ENCODE data around the gene TSPAN8.
"Not testable (repeated sequence)": the region's sequence is repeated elsewhere in the genome, so short reads cannot be mapped to it uniquely, and the experiment has no call there.

Gene TSPAN8

DNA sequence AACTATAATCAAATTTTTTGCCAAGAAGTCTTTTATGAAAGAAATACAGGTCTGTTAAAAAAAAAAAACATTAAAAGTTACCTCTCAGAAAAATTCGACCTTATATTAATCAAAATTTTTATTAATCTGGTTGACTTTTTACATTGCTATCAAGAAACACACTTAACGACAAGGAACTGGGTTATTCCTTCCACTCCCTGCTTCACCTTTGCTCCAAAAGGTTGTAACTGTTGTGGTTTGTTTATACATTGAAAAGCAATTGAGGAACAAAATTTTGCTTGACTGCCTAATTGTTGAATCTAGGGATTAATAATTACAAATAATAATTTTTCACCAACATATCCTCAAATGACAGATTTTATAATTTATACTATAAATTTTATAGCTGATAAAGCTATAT, 28.4 kb downstream of the TSPAN8 start:
- no peak for DNase-seq (ENCODE audit: low read depth in 3 of 3)

DNA sequence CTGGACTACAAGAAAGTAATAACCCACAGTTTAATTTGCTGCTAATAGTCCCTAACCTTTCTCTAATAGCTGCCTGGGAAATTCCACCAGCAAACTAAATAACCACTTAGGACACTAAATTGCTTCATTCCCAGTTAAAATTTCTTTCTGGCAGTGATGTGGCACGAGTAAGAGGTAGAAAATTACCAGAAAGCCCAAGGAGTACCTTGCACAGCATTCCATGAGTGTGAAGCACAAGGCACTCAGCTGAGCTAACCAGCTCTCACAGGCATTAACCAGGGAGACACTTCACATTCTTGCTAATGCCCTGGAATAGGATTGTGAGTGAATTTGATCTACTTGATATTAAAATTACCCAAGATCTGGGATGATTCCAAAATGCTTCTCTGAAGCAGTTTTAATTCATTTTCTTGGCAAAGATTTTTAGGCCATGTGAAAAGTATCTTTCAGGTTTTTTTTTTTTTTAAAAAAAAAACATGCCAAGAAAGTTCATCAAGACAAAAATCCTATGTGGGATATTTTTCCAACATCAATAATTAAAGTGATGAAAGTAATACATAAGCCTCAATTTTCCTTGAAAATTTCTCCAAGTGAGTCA, 29.5 kb downstream of the TSPAN8 start:
- DNase-seq (ENCODE audit: low read depth in 3 of 3) = no peak

DNA sequence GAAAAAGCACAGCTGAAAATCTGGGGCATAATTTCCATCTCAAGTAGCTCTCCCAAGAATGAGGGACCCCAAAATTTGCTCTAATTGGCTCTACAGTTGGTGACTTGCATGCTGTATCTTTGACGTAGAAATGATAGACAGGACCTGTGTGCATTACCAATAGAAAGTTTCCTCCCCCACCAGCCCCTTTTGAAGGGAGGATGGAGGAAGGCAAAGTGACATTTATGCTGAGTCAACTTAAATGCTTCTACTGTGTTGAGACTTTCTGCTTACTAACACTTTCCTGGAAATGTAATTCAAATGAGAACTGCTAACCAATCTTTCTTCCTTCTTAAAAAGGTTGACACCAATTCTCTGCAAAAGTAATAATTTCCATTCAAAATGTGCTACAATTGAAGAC, 31.9 kb downstream of the TSPAN8 start:
- DNase-seq (ENCODE audit: low read depth in 3 of 3) = no peak

DNA sequence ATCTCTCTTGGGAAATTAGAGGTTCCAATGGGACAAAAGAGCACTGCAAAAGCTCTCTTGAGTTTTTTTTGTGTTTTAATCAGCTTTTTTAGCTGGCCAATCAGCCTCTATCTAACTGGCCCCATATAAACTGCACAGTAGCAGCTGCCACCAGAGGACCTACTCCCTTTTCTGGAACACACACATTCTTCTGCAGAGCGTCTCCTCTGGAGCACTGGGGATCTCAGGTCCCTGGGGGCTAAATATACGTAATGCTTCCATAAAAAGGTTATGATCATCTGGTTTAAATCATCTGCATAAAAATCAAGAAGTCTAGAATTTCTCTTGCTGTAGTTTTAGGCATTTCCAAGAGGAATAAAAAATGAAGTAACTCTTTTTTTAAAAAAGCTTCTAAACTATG, 32.3 kb downstream of the TSPAN8 start:
- DNase-seq (ENCODE audit: low read depth in 3 of 3) = no peak

DNA sequence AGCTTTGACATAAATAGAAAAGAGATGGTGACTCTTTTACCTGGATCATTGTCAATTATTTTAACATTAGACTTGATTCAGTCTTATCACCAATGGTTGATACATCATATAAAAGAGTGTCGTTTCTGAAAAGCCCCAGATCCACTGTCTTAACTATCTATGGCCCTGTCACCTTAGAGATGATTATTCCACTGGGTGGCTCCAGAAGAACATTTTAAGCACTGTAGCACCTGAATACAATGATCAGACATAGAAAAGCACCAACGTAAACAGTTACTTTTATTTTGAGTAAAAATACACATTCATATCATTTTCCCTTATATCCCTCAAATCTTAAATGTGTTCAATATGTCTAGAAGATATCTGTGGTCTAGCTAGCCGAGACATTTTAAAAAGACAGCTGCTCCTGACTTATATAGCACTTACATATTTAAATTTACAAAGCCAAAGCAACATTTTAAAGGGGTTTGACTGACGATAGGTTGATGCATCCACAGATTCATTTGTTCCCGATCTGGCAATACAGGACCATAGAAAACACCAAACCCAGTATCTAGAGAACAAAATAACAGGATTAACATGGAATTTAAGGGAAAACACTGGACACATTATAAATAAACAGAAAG, 32.9 kb downstream of the TSPAN8 start:
- no peak for DNase-seq (ENCODE audit: low read depth in 3 of 3)

DNA sequence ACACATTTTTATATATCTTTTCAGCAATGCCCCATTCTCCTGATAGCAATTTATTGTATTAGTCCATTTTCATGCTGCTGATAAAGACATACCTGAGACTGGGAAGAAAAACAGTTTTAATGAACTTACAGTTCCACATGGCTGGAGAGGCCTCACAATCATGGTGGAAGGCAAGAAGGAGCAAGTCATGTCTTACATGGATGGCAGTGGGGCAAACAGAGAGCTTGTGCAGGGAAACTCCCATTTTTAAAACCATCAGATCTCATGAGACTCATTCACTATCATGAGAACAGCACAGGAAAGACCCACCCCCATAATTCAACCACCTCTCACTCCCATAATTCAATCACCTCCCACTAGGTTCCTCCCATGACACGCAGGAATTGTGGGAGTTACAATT, 44.7 kb downstream of the TSPAN8 start:
- DNase-seq (ENCODE audit: low read depth in 3 of 3) = not testable (repeated sequence)

DNA sequence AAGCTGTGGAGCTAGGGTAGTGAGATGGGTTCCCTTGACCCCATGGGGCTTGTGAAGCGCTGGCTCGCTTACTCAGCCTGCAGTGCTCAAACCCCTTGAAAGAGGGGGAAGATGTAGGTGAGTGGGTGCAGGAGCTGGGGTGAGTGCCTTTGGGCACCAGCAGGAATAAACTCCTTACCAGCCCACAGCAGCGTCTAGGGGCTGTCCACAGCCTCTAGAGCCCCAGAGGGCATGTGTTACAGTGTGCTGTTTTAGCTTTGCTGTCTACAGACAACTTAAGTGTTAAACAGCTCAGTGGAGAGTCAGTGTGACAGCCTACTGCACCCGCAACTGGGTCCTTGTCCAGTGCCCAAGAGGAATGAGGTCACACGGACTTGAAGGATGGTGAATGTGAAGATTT, 48.0 kb downstream of the TSPAN8 start:
- DNase-seq (ENCODE audit: low read depth in 3 of 3) = no peak

DNA sequence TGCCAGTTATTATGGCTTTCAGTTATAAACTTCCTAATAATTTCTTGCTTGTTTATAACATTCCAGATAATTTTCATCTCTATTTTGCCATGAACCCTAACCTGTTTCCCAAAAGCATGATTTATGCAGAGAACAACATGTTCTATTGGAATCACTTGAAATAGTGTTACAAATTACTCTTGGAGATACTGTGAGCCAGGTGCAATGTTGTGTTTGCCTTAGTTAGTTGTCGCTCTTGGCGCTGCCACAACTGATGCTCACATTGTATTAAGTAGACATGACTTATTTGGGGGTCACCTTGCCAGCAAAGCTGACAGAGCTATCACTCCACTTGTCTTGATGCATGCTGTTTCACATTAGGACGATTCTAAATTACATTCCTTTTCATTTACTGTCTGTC, 49.4 kb downstream of the TSPAN8 start:
- DNase-seq (ENCODE audit: low read depth in 3 of 3) = no peak

DNA sequence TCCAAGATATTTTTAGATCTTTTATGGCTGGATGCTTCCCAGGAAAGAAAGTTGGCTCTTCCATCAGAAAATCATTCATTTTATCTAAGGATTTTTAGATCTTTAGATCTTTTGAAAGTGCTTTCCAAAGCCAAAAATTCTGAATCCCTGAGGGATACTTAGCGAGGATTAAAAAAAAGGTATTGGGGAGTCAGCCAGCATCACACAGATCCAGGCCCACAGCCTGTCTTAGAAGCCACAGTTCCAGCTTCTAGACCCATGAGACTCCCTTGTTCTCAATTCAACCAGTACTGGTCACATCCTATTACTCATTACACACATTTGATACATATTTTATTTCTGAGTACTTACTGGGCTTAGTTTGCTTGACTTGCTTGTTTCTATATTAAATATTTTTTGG, 49.9 kb downstream of the TSPAN8 start:
- no peak for DNase-seq (ENCODE audit: low read depth in 3 of 3)

DNA sequence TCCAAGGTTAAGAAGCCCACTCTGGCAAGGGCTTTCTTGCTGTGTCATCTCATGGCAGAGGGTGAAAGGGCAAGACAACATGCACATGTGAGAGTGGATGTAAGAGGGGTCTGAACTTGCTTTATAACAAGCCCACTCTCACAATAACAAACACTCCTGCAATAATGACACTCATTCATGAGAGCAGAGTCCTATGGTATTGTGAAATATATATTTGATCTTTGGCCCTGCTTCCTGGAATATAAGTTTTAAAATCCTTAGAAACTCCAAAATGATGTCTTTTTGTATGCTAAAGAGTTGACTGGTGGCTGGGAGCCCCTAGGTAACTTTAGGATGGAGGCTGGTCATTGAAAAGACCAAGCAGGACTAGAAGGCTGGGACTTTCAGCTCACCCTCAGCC, 51.8 kb downstream of the TSPAN8 start:
- no peak for DNase-seq (ENCODE audit: low read depth in 3 of 3)

DNA sequence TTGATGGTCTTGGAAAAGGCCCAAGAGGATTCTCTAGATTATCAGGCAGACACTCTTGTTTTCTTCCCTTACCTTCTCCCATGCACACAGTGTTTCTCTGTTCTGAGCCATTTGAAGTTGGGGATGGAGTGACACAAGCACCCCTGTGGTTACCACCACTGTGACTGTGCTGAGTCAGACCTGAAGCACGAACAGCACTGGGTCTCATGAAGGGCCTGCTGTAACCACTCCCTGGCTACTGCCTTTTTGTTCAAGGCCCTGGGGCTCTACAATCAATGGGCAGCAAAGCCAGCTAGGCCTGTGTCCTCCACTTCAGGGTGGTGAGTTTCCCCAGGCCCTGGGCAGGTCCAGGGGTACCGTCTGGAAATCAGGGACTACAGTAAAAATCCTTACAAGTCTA, 65.5 kb downstream of the TSPAN8 start:
- no peak for DNase-seq (ENCODE audit: low read depth in 3 of 3)

DNA sequence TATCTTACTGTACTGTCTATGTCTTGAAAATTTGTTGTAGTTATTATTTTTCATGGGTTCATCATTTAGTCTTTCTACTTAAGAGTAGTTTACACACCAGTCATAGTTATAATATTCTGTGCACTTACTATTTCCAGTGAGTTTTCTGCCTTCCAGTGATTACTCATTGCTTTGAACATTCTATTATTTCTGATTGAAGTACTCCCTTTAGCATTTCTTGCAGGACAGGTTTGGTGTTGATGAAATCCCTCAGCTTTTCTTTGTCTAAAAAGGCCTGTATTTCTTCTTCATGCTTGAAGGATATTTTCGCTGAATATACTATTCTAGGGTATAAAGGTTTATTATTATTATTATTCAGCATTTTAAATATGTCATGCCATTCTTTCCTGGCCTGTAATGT, 66.8 kb downstream of the TSPAN8 start:
- no peak for DNase-seq (ENCODE audit: low read depth in 3 of 3)

DNA sequence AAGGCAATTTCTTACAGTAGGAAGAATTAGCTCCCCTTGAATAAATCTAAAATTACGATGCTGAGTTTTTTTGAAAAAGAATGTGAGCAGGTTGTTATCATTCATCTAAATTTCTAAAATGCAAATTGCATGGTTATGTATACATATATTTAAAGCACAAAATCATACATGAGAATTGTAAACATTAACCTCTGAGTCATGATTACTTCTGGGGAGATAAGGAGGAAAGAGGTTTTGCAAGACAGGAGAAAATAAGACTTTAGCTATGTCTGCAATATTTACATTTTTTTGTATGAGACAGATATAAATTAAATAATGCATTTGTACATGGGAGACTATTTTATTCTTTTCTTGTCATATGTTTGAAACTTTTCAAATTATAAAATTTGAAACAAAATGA, 72.2 kb downstream of the TSPAN8 start:
- DNase-seq (ENCODE audit: low read depth in 3 of 3) = no peak

DNA sequence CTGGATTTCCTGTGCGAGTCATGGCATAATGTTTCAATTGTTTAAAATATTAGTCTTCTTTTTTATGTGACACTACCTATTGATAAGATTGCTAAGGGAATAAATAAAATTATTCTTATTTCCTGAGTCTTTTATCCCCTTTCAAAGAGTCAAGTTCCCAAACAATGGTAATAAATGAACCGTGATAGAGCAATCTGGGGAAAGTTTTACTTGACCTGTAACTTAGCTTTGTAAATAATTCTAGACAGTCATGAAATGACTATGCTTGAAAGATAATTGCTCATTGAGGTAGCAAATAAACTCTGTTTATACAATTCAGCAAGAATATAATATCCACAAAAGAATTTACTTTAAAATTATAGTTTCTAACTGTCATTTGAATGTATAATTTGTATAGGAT, 82.1 kb downstream of the TSPAN8 start:
- no peak for DNase-seq (ENCODE audit: low read depth in 3 of 3)
